AG09319 (cell line): ENCODE results near the gene DYNC2I2.

ENCODE experiments used
- DNase-seq: peaks from one replicate; pipeline ENCODE4 v3.0.0-alpha.2; 2010; ENCODE audit warnings: low read depth; ENCODE audit errors: extremely low read depth
- CTCF ChIP-seq: IDR thresholded peaks from 2 replicates; pipeline ENCODE4 v1.5.1; 2011; ENCODE audit warnings: low read depth, mild to moderate bottlenecking, inconsistent platforms, low read length, moderate library complexity

Gene DYNC2I2

GRCh38 chr9:128638580-128638979 is 18.1 kb downstream of the DYNC2I2 start:
- no peak for TF ChIP-seq CTCF
- DNase-seq: no peak

GRCh38 chr9:128637656-128638055 is 19.0 kb downstream of the DYNC2I2 start:
- no peak for TF ChIP-seq CTCF
- DNase-seq: no peak

GRCh38 chr9:128636556-128637530 is 19.8 kb downstream of the DYNC2I2 start:
- DNase-seq: no peak
- TF ChIP-seq CTCF: no peak

GRCh38 chr9:128636024-128636390 is 20.6 kb downstream of the DYNC2I2 start:
- TF ChIP-seq CTCF: no peak; the same call in 1 of the 2 replicates
- no peak for DNase-seq

GRCh38 chr9:128635266-128636023 is 21.2 kb downstream of the DYNC2I2 start:
- DNase-seq: peak; percentile 88
- peak; percentile 83 for TF ChIP-seq CTCF

- TF ChIP-seq CTCF: no peak
- no peak for DNase-seq
Measured at GRCh38 chr9:128634651-128635262, 21.9 kb downstream of the DYNC2I2 start.
